K562 (cell line): ENCODE results near the gene FBLN2. TPM values are rescaled to one million over a fixed set of nuclear protein-coding genes. Genes with fewer than 3 reads are reported as not detected.

Experiments used
- ATAC-seq: fragments of 200-7000 bp; cut with Tn5 transposase; 3 replicates; pipeline ENCODE4 v1.9.1; 2020; ENCODE audit warnings: moderate library complexity
- BruUV-seq: library from RNA; stranded (reverse); fragments of 400-500 nt; replicated peaks from 2 replicates; lab custom pipeline; 2021; lab: Mats Ljungman, UMichigan
- CTCF ChIA-PET: fragments of 300-600 bp; formaldehyde crosslinking; extraction: SDS; loops from one replicate; lab custom pipeline; 2021; ENCODE audit warnings: low intra/inter-chr PET ratio; lab: Yijun Ruan, JAX
- POLR2A ChIA-PET: fragments of 300-600, 350-650 bp; sonication (Branson Sonifier 250); formaldehyde crosslinking; extraction: SDS; loops from one replicate; lab custom pipeline; 2021; ENCODE audit warnings: antibody characterized with exemption, inconsistent platforms; lab: Yijun Ruan, JAX
- DNase-seq, 4 experiments: peaks; one replicate each; pipeline versions ENCODE4 v3.0.0 to v3.0.0-alpha.2; 2011 to 2018; ENCODE audit warnings: low spot score in 3 of 4, mixed read lengths in 3 of 4; ENCODE audit errors: extremely low read depth in 1 of 4
- FAIRE-seq: peaks from 2 replicates; lab custom pipeline; 2011; peaks lifted over from hg19 to GRCh38; lab: Jason Lieb, UNC
- H2AFZ ChIP-seq: 2 replicates; pipeline ENCODE4 v1.6.0; 2011; ENCODE audit warnings: low read depth, low read length, control low read depth, inconsistent platforms
- H3K27ac ChIP-seq: fragments of 200-600 bp; 3 replicates; pipeline ENCODE4 v1.8.0; 2011; ENCODE audit warnings: low read depth, mild to moderate bottlenecking, control low read depth, inconsistent platforms, low read length, moderate library complexity, mixed read lengths; ENCODE audit errors: extremely low read depth
- H3K27me3 ChIP-seq, 2 experiments: fragments of 300-600 bp in 1 of 2; 2 replicates in 1 of 2; 3 replicates in 1 of 2; pipeline versions ENCODE4 v1.6.0 to v1.8.0; 2011; ENCODE audit warnings: inconsistent platforms in 2 of 2, low read length in 2 of 2, mild to moderate bottlenecking in 1 of 2, mixed read lengths in 1 of 2, moderate library complexity in 1 of 2; ENCODE audit not compliant: control insufficient read depth in 2 of 2, insufficient read depth in 2 of 2
- H3K36me3 ChIP-seq: fragments of 300-600 bp; 3 replicates; pipeline ENCODE4 v1.8.0; 2011; ENCODE audit warnings: mild to moderate bottlenecking, low read length, inconsistent platforms; ENCODE audit not compliant: control insufficient read depth, insufficient read depth
- H3K4me1 ChIP-seq, 2 experiments: fragments of 200-600 bp in 1 of 2; replicated peaks in 1 of 2; 2 replicates in 1 of 2; 3 replicates in 1 of 2; pipeline versions ENCODE4 v1.5.1 to v1.8.0; 2011; ENCODE audit warnings: inconsistent platforms in 2 of 2, low read length in 2 of 2, mild to moderate bottlenecking in 1 of 2, mixed read lengths in 1 of 2, moderate library complexity in 1 of 2; ENCODE audit not compliant: control insufficient read depth in 2 of 2, insufficient read depth in 2 of 2
- H3K4me2 ChIP-seq: 2 replicates; pipeline ENCODE4 v1.6.1; 2011; ENCODE audit warnings: low read length, control low read depth, inconsistent platforms, mixed read lengths; ENCODE audit not compliant: insufficient read depth
- H3K4me3 ChIP-seq: fragments of 200-600 bp; sonication (generic), shearing (Covaris generic); 2 replicates; pipeline ENCODE4 v1.5.1; 2016; ENCODE audit warnings: control low read depth, inconsistent platforms
- H3K79me2 ChIP-seq: fragments of 200-600 bp; 3 replicates; pipeline ENCODE4 v1.8.0; 2011; ENCODE audit warnings: low read length, inconsistent platforms; ENCODE audit not compliant: control insufficient read depth, insufficient read depth
- H3K9ac ChIP-seq, 2 experiments: 2 replicates each; pipeline versions ENCODE4 v1.6.0 to v1.6.1; 2011; ENCODE audit warnings: low read depth in 2 of 2, low read length in 2 of 2, control low read depth in 1 of 2, inconsistent platforms in 1 of 2, mild to moderate bottlenecking in 1 of 2, mixed read lengths in 1 of 2; ENCODE audit not compliant: insufficient read depth in 1 of 2
- H3K9me1 ChIP-seq: one replicate; pipeline ENCODE4 v1.6.0; 2011; ENCODE audit warnings: inconsistent platforms, mild to moderate bottlenecking, low read length, moderate library complexity; ENCODE audit not compliant: control insufficient read depth, insufficient read depth
- H3K9me3 ChIP-seq: replicated peaks from 2 replicates; pipeline ENCODE4 v1.5.1; 2011; ENCODE audit warnings: low read depth, low read length, inconsistent platforms; ENCODE audit not compliant: control insufficient read depth, insufficient read depth
- H4K20me1 ChIP-seq: replicated peaks from 2 replicates; pipeline ENCODE4 v1.6.1; 2011; ENCODE audit warnings: low read length, inconsistent platforms, mixed read lengths; ENCODE audit not compliant: control insufficient read depth, insufficient read depth
- BCOR ChIP-seq: fragments of 450-650 bp; IDR thresholded peaks from 2 replicates; pipeline ENCODE4 v1.6.1; 2016
- CEBPB ChIP-seq: fragments of 450-650 bp; IDR thresholded peaks from 2 replicates; pipeline ENCODE4 v1.6.1; 2016; ENCODE audit warnings: missing genetic modification characterization, missing compliant biosample characterization
- CEBPG ChIP-seq, 3 experiments: fragments of 200-800 bp in 1 of 3; sonication (Bioruptor generic) in 1 of 3; sonication (generic) in 1 of 3; formaldehyde crosslinking in 1 of 3; IDR thresholded peaks in 2 of 3; conservative IDR thresholded peaks in 1 of 3; 2 replicates each; pipeline versions ENCODE4 v1.6.1 to v1.8.0; 2016 to 2022; ENCODE audit warnings: missing compliant biosample characterization in 2 of 3, missing genetic modification characterization in 2 of 3, mild to moderate bottlenecking in 1 of 3, missing genetic modification reagents in 1 of 3
- RBBP5 ChIP-seq: fragments of 200-600 bp; sonication (generic); IDR thresholded peaks from 2 replicates; pipeline ENCODE4 v1.6.1; 2012; ENCODE audit warnings: borderline replicate concordance, mild to moderate bottlenecking, low read length, control low read depth, inconsistent platforms; ENCODE audit not compliant: insufficient read depth, poor library complexity, severe bottlenecking
- WGBS: fragments of 100-300 bp; shearing (Covaris generic); methylation state at CpG from one replicate; pipeline ENCODE4 v1.1.6; 2016; ENCODE audit warnings: low coverage, mixed read lengths; ENCODE audit not compliant: insufficient coverage; ENCODE audit errors: missing lambda C conversion rate; 5-methylcytosine and 5-hydroxymethylcytosine counted together
- in situ Hi-C: fragments of 300-500 bp; cut with MboI; formaldehyde crosslinking; loops from 4 replicates; pipeline ENCODE4 v1.15.0; 2018; ENCODE audit warnings: inconsistent platforms, mixed read lengths
- intact Hi-C: fragments of 100-400 bp; cut with micrococcal nuclease; formaldehyde crosslinking; loops from 2 replicates; pipeline ENCODE4 v1.14.2; 2022
- polyA plus RNA-seq, 8 experiments: library from polyadenylated mRNA; depleted of rRNA in 4 of 8; stranded (reverse) in 5 of 8; unstranded in 3 of 8; fragments of >200 nt; fragmentation: Nextera tagmentation in 2 of 8; fragmentation: Illumina TruSeq in 1 of 8; extraction: Ambion mirVana in 2 of 8; extraction: Trizol in 1 of 8; gene quantifications; 2 replicates each; pipeline versions ENCODE4 v1.2.1 to v1.2.3, GENCODE V29; 2011 to 2014; ENCODE audit warnings: inconsistent platforms in 1 of 8, missing spikeins in 1 of 8
- total RNA-seq, 7 experiments: library from RNA; depleted of rRNA in 6 of 7; stranded (reverse); fragments of >200 nt in 6 of 7; fragmentation: Illumina TruSeq in 2 of 7; extraction: Trizol in 2 of 7; gene quantifications; 2 replicates each; pipeline versions ENCODE4 v1.2.1 to v1.2.3, GENCODE V29; 2011 to 2021; ENCODE audit warnings: low replicate concordance in 1 of 7
- TF ChIP-seq, protein P1 (sequence below), 2 experiments: IDR thresholded peaks; 2 replicates each; pipeline ENCODE4 v1.6.1; 2011; ENCODE audit warnings: borderline replicate concordance in 1 of 2, control low read depth in 1 of 2, low read depth in 1 of 2, low read length in 1 of 2, mild to moderate bottlenecking in 1 of 2, mixed read lengths in 1 of 2, moderate library complexity in 1 of 2; ENCODE audit not compliant: insufficient read depth in 1 of 2, insufficient read length in 1 of 2, poor library complexity in 1 of 2, severe bottlenecking in 1 of 2; ENCODE audit errors: extremely low read depth in 1 of 2

Gene FBLN2
- total and polyA plus RNA-seq, 9 of the 15 experiments (the other 6 are each of a cell fraction or from before 2014, with no cell fraction given) = 0.03 to 0.10 (median 0.04) TPM; not detected in 6

DNA sequence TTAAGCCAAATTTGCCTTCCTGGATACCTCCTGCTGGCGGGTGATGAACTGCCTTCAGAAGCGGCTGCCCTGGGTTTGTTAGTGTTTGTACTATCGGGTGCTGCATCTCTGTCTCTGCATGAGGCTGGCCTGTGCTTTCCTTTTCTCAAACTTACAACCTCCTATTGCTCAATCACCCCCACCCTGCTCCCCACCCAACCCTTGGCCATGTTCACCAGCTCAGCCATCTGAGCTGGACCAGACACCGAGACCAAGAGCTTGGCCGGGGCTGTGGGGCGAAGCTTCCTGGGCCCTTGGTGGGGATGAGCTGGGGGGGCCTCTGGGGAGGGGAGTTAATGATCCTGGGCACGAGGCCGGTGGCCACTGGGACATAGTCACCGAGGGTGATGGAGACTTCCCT, 16.8 kb upstream of the FBLN2 start:
- POLR2A ChIA-PET = interaction anchor here (2.2 kb wide), 1 partner anchor 12 kb away, joined by 5 read pairs; no protein-coding TSS in a partner anchor
- Histone ChIP-seq H3K27me3 (peaks cover 65 to 97% of the 10 kb centered on the region in 2 experiments), H3K9ac (no peak overlapping the region), H3K9me1 (no peaks in the 10 kb centered on the region), H3K79me2 (no peaks in the 10 kb centered on the region), H3K4me3 (no peak overlapping the region), H3K36me3 (no peaks in the 10 kb centered on the region), H3K4me1 (no peaks in the 10 kb centered on the region), H3K27ac (no peak overlapping the region), H3K9me3 (no peaks in the 10 kb centered on the region), H3K4me2 (no peak overlapping the region)
- BruUV-seq = no TSS peak
- intact Hi-C loops = no loop called here
- TF ChIP-seq CEBPG (CRISPR knock-in tag; IDR thresholded peaks at IDR 0.05) (peak; percentile 46; the same call in 1 of the 2 replicates), CEBPG (tag; conservative IDR thresholded peaks at IDR 0.05 in 1 of 2, IDR thresholded peaks at IDR 0.05 in 1 of 2) (peak; percentile 30 to 38; a peak in 1 of 4 replicates), RBBP5 (no peak), CEBPB (peak; percentile 53; the same call in 1 of the 2 replicates), BCOR (no peak)
- TF ChIP-seq, protein P1, sequence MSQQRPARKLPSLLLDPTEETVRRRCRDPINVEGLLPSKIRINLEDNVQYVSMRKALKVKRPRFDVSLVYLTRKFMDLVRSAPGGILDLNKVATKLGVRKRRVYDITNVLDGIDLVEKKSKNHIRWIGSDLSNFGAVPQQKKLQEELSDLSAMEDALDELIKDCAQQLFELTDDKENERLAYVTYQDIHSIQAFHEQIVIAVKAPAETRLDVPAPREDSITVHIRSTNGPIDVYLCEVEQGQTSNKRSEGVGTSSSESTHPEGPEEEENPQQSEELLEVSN (IDR thresholded peaks at IDR 0.05; ENCODE audit: borderline replicate concordance in 1 of 2, extremely low read depth in 1 of 2, insufficient read depth in 1 of 2, insufficient read length in 1 of 2, low read depth in 1 of 2, low read length in 1 of 2, poor library complexity in 1 of 2, severe bottlenecking in 1 of 2) = no peak
- TF ChIP-seq, all 486 proteins: peak for 2
- 0% methylated on average over 6 of the region's 9 CpGs for WGBS
- DNase-seq = no peak
- no peak for ATAC-seq
- FAIRE-seq = no peak
- peaks cover 16% of the 10 kb centered on the region; the same call in 1 of the 2 replicates for H4K20me1 ChIP-seq
- H2AFZ ChIP-seq = no peak overlapping the region
- in situ Hi-C loops = no loop called here
- CTCF ChIA-PET = no interaction called here
